HepG2 (cell line): ENCODE results near the gene MYO9A. TPM values are rescaled to one million over a fixed set of nuclear protein-coding genes. Genes with fewer than 3 reads are reported as not detected.

Experiments
- ATAC-seq: fragments of 200-7000 bp; cut with Tn5 transposase; 3 replicates; pipeline ENCODE4 v1.9.1; 2020; ENCODE audit warnings: mild to moderate bottlenecking, moderate library complexity
- BruUV-seq: library from RNA; stranded (reverse); fragments of 400-500 nt; replicated peaks from 2 replicates; lab custom pipeline; 2021; lab: Mats Ljungman, UMichigan
- CTCF ChIA-PET: fragments of 300-600 bp; formaldehyde crosslinking; extraction: SDS; loops from one replicate; lab custom pipeline; 2021; ENCODE audit warnings: low total read pairs, inconsistent platforms, low intra/inter-chr PET ratio; lab: Yijun Ruan, JAX
- POLR2A ChIA-PET: fragments of 350-600 bp; sonication (Branson Sonifier 250); formaldehyde crosslinking; loops from one replicate; lab custom pipeline; 2020; ENCODE audit warnings: antibody characterized with exemption, inconsistent platforms; lab: Yijun Ruan, JAX
- DNase-seq: peaks from one replicate; pipeline ENCODE4 v3.0.0-alpha.2; 2015; ENCODE audit warnings: low spot score
- FAIRE-seq: peaks from 3 replicates; lab custom pipeline; 2011; peaks lifted over from hg19 to GRCh38; lab: Jason Lieb, UNC
- H2AFZ ChIP-seq: one replicate; pipeline ENCODE4 v1.6.1; 2011; ENCODE audit warnings: low read length, inconsistent platforms
- H3K27ac ChIP-seq: fragments of 300-600 bp; 3 replicates; pipeline ENCODE4 v1.8.0; 2011; ENCODE audit warnings: mixed run types, mild to moderate bottlenecking, mixed read lengths, low read length, inconsistent platforms; ENCODE audit not compliant: insufficient read depth; ENCODE audit errors: extremely low read length
- H3K27me3 ChIP-seq, 2 experiments: fragments of 200-600 bp in 1 of 2; 2 replicates in 1 of 2; 3 replicates in 1 of 2; pipeline versions ENCODE4 v1.6.0 to v1.8.0; 2011; ENCODE audit warnings: low read length in 2 of 2, mild to moderate bottlenecking in 2 of 2, moderate library complexity in 2 of 2, inconsistent platforms in 1 of 2; ENCODE audit not compliant: insufficient read depth in 2 of 2, control insufficient read depth in 1 of 2
- H3K36me3 ChIP-seq, 2 experiments: fragments of 200-600 bp in 1 of 2; replicated peaks in 1 of 2; 2 replicates in 1 of 2; 3 replicates in 1 of 2; pipeline versions ENCODE4 v1.5.1 to v1.8.0; 2011; ENCODE audit warnings: low read length in 2 of 2, inconsistent platforms in 1 of 2; ENCODE audit not compliant: insufficient read depth in 2 of 2, control insufficient read depth in 1 of 2
- H3K4me1 ChIP-seq: 2 replicates; pipeline ENCODE4 v1.5.1; 2012; ENCODE audit warnings: low read length, inconsistent platforms; ENCODE audit not compliant: insufficient read depth
- H3K4me2 ChIP-seq: 2 replicates; pipeline ENCODE4 v1.6.0; 2011; ENCODE audit warnings: low read depth, low read length, inconsistent platforms
- H3K4me3 ChIP-seq, 3 experiments: fragments of 200-600 bp in 1 of 3; sonication (generic), shearing (Covaris generic) in 1 of 3; replicated peaks in 1 of 3; 2 replicates each; pipeline ENCODE4 v1.5.1; 2011 to 2016; ENCODE audit warnings: low read length in 3 of 3, inconsistent platforms in 2 of 3, low read depth in 2 of 3, mild to moderate bottlenecking in 2 of 3, control low read depth in 1 of 3, mixed read lengths in 1 of 3; ENCODE audit not compliant: insufficient read depth in 1 of 3
- H3K79me2 ChIP-seq: one replicate; pipeline ENCODE4 v1.6.1; 2011; ENCODE audit warnings: low read length, inconsistent platforms; ENCODE audit not compliant: insufficient read depth
- H3K9ac ChIP-seq: 2 replicates; pipeline ENCODE4 v1.6.0; 2011; ENCODE audit warnings: mild to moderate bottlenecking, low read depth, low read length, inconsistent platforms; ENCODE audit not compliant: insufficient read depth
- H3K9me3 ChIP-seq: 2 replicates; pipeline ENCODE4 v1.5.1; 2012; ENCODE audit warnings: mild to moderate bottlenecking, low read length
- H4K20me1 ChIP-seq: 2 replicates; pipeline ENCODE4 v1.6.0; 2011; ENCODE audit warnings: inconsistent platforms, mild to moderate bottlenecking, low read length, moderate library complexity; ENCODE audit not compliant: insufficient read depth
- ARID5B ChIP-seq: IDR thresholded peaks from 2 replicates; pipeline ENCODE4 v1.4.0; 2020; ENCODE audit warnings: mild to moderate bottlenecking, missing genetic modification reagents
- DMAP1 ChIP-seq: IDR thresholded peaks from 2 replicates; pipeline ENCODE4 v1.6.1; 2016
- E2F5 ChIP-seq: sonication (generic); formaldehyde crosslinking; conservative IDR thresholded peaks from 2 replicates; pipeline ENCODE4 v1.4.0; 2020; ENCODE audit warnings: missing genetic modification reagents
- HBP1 ChIP-seq: IDR thresholded peaks from 2 replicates; pipeline ENCODE4 v1.6.1; 2016; ENCODE audit warnings: low read depth, control low read depth
- KMT2A ChIP-seq: sonication (generic); formaldehyde crosslinking; IDR thresholded peaks from 2 replicates; pipeline ENCODE4 v1.4.0; 2020; ENCODE audit warnings: missing genetic modification reagents
- TARDBP ChIP-seq: sonication (generic); formaldehyde crosslinking; IDR thresholded peaks from 2 replicates; pipeline ENCODE4 v1.8.0; 2022; ENCODE audit warnings: mild to moderate bottlenecking, missing genetic modification reagents
- TFDP1 ChIP-seq: IDR thresholded peaks from 2 replicates; pipeline ENCODE4 v1.6.1; 2016; ENCODE audit warnings: missing compliant biosample characterization, missing genetic modification reagents, borderline replicate concordance
- ZFP36L2 ChIP-seq: sonication (generic); formaldehyde crosslinking; IDR thresholded peaks from 2 replicates; pipeline ENCODE4 v1.4.0; 2020; ENCODE audit warnings: missing genetic modification reagents
- ZFYVE20 ChIP-seq: sonication (generic); formaldehyde crosslinking; IDR thresholded peaks from 2 replicates; pipeline ENCODE4 v1.8.0; 2023; ENCODE audit warnings: low read depth, mild to moderate bottlenecking, moderate library complexity, missing genetic modification reagents, borderline replicate concordance
- ZNF687 ChIP-seq: sonication (generic); formaldehyde crosslinking; IDR thresholded peaks from 2 replicates; pipeline ENCODE4 v1.5.1; 2020; ENCODE audit warnings: mild to moderate bottlenecking, missing genetic modification reagents, moderate library complexity
- ZNF720 ChIP-seq: sonication (generic); formaldehyde crosslinking; IDR thresholded peaks from 2 replicates; pipeline ENCODE4 v1.4.0; 2020; ENCODE audit warnings: missing genetic modification reagents
- ZSCAN22 ChIP-seq: sonication (generic); formaldehyde crosslinking; IDR thresholded peaks from 2 replicates; pipeline ENCODE4 v1.4.0; 2020; ENCODE audit warnings: mild to moderate bottlenecking, missing genetic modification reagents
- WGBS: methylation state at CpG from one replicate; pipeline ENCODE4 v1.1.6; 2017; ENCODE audit warnings: low lambda C conversion rate; 5-methylcytosine and 5-hydroxymethylcytosine counted together
- in situ Hi-C: cut with HindIII; loops from 2 replicates; pipeline ENCODE4 v1.10.0; 2017; ENCODE audit warnings: low pct_unique_long_range_greater_than_20kb; ENCODE audit not compliant: extremely low pct_ligation_motif_present
- intact Hi-C: fragments of 100-400 bp; cut with micrococcal nuclease; formaldehyde crosslinking; loops from one replicate; pipeline ENCODE4 v1.10.0; 2022; ENCODE audit not compliant: unreplicated experiment
- polyA plus RNA-seq, 8 experiments: library from polyadenylated mRNA; depleted of rRNA in 3 of 8; stranded (reverse) in 7 of 8; unstranded in 1 of 8; fragments of >200 nt; fragmentation: Illumina TruSeq in 4 of 8; extraction: Trizol in 4 of 8; gene quantifications; 2 replicates each; pipeline versions ENCODE4 v1.2.1 to v1.2.3, GENCODE V29; 2011 to 2016; ENCODE audit warnings: low read depth in 4 of 8, missing spikeins in 1 of 8, mixed read lengths in 1 of 8; ENCODE audit not compliant: insufficient read depth in 1 of 8
- total RNA-seq, 5 experiments: library from RNA; depleted of rRNA; stranded (reverse); fragments of >200 nt; fragmentation: Illumina TruSeq; extraction: Trizol; gene quantifications; 2 replicates each; pipeline ENCODE4 v1.2.3, GENCODE V29; 2016; ENCODE audit warnings: low read depth in 1 of 5

Gene MYO9A
- total and polyA plus RNA-seq, 2 of the 13 experiments (the other 11 are each of a cell fraction or from before 2014, with no cell fraction given): 4.8 to 15.3 TPM

- Histone ChIP-seq H3K4me1 (peaks cover 21% of the 10 kb centered on the region), H3K36me3 (no peaks in the 10 kb centered on the region), H3K4me2 (no peak overlapping the region), H3K27me3 (peaks cover 4 to 13% of the 10 kb centered on the region in 2 experiments; a peak in 3 of 5 replicates), H3K27ac (no peak overlapping the region), H4K20me1 (no peaks in the 10 kb centered on the region), H3K79me2 (no peaks in the 10 kb centered on the region), H3K9me3 (no peaks in the 10 kb centered on the region), H3K9ac (no peak overlapping the region), H3K4me3 (no peak overlapping the region), H2AFZ (no peak overlapping the region)
- POLR2A ChIA-PET: interaction anchor here (0.6 kb wide), 1 partner anchor 10 kb away, joined by 3 read pairs; no protein-coding TSS in a partner anchor
- CTCF ChIA-PET: no interaction called here
- TF ChIP-seq TFDP1 (CRISPR knock-in tag) (no peak), ARID5B (CRISPR knock-in tag) (no peak), ZFP36L2 (no peak), KMT2A (no peak), ZFYVE20 (CRISPR knock-in tag) (no peak), TARDBP (CRISPR knock-in tag) (no peak), HBP1 (CRISPR knock-in tag) (no peak), E2F5 (CRISPR knock-in tag) (no peak), ZNF687 (CRISPR knock-in tag) (no peak), ZNF720 (CRISPR knock-in tag) (no peak), ZSCAN22 (CRISPR knock-in tag) (no peak), DMAP1 (CRISPR knock-in tag) (no peak)
- intact Hi-C loops (no loop called here), in situ Hi-C loops (no loop called here)
- no peak for DNase-seq
- 61% methylated on average over 4 of the region's 5 CpGs for WGBS
- FAIRE-seq: no peak
- no TSS peak for BruUV-seq
- no peak for ATAC-seq
Observed at GRCh38 chr15:72162569-72162968, 44.6 kb upstream of the MYO9A start.
